Measurements from ENCODE around the gene GOLGA6L2.

GOLGA6L2 gene

DNA sequence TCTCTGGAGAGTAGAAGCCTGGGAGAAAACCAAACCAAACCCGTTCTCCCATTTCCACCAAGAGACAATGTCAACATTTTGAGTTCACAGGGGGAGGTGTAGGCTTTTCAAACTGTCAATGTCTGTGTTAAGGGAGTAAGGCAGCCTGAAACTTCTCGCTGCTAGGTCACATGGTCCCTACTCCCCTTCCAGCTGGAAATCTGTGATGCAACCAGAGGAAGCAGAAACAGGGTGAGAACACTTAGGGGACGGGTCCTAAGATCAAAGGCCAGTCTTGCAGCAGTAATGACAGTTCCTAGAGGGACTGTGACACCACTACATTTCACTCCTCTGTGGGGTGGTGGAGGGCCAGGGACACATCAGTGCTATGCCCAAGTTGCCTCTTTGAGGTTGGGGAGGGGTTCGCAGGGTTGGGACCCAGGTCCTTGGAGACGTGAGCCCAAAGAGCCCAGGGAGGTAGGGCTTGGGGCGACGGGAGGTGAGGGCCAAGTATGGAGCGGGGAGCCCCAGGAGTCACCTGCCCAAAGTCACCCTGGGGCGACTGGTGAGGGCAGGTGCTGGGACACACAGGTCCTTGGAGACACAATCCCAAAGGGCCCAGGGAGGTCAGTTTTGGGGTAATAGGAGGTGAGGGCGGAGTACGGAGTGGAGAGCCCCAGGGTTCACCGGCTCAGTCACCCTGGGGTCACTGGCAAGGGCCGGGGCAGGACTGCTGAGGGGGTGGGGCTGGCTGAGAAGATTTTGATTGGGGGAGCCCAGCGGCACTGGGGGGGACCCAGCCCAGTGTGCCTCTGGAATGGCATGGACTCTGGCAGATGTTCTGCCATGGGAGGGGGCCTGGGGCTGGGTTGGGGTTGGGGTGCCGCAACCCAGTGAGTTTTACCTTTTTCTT lies 582 bp downstream of the GOLGA6L2 start:
- H3K27ac ChIP-seq (ENCODE audit: low read length) = no peak overlapping the region
- no peak overlapping the region for H3K9ac ChIP-seq (ENCODE audit: low read depth, low read length)
- no peaks in the 10 kb centered on the region for H3K9me3 ChIP-seq (ENCODE audit: insufficient read depth, low read length, severe bottlenecking)
- no peak overlapping the region for H3K4me3 ChIP-seq (ENCODE audit: low read depth in 1 of 2, low read length in 2 of 2)
- no peaks in the 10 kb centered on the region for H3K4me1 ChIP-seq (ENCODE audit: insufficient read depth, low read length)
- no peak for ATAC-seq (ENCODE audit: insufficient read depth, low read depth)
- H3K4me2 ChIP-seq (ENCODE audit: insufficient read depth, low read length) = no peak overlapping the region
- H3K79me2 ChIP-seq (ENCODE audit: insufficient read depth, low read length) = no peaks in the 10 kb centered on the region
- no peak overlapping the region for H2AFZ ChIP-seq (ENCODE audit: low read depth, low read length)
- no peaks in the 10 kb centered on the region for H4K20me1 ChIP-seq (ENCODE audit: insufficient read depth, low read length)
- H3K27me3 ChIP-seq (ENCODE audit: insufficient read depth, low read length, poor library complexity) = no peaks in the 10 kb centered on the region
- H3K36me3 ChIP-seq (ENCODE audit: insufficient read depth, low read length) = no peaks in the 10 kb centered on the region
- no peak for DNase-seq
- TF ChIP-seq, protein P1, sequence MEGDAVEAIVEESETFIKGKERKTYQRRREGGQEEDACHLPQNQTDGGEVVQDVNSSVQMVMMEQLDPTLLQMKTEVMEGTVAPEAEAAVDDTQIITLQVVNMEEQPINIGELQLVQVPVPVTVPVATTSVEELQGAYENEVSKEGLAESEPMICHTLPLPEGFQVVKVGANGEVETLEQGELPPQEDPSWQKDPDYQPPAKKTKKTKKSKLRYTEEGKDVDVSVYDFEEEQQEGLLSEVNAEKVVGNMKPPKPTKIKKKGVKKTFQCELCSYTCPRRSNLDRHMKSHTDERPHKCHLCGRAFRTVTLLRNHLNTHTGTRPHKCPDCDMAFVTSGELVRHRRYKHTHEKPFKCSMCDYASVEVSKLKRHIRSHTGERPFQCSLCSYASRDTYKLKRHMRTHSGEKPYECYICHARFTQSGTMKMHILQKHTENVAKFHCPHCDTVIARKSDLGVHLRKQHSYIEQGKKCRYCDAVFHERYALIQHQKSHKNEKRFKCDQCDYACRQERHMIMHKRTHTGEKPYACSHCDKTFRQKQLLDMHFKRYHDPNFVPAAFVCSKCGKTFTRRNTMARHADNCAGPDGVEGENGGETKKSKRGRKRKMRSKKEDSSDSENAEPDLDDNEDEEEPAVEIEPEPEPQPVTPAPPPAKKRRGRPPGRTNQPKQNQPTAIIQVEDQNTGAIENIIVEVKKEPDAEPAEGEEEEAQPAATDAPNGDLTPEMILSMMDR (IDR thresholded peaks at IDR 0.05; ENCODE audit: borderline replicate concordance, extremely low read depth, low read length, poor library complexity, severe bottlenecking) = no peak
- TF ChIP-seq EZH2 (IDR thresholded peaks at IDR 0.05; ENCODE audit: borderline replicate concordance, low read depth, low read length, severe bottlenecking) = no peak

GRCh38 chr15:23444269-23444668 lies 2.8 kb downstream of the GOLGA6L2 start:
- H3K4me2 ChIP-seq (ENCODE audit: insufficient read depth, low read length) = no peak overlapping the region
- no peaks in the 10 kb centered on the region for H3K27me3 ChIP-seq (ENCODE audit: insufficient read depth, low read length, poor library complexity)
- H2AFZ ChIP-seq (ENCODE audit: low read depth, low read length) = no peak overlapping the region
- no peaks in the 10 kb centered on the region for H3K36me3 ChIP-seq (ENCODE audit: insufficient read depth, low read length)
- H3K9me3 ChIP-seq (ENCODE audit: insufficient read depth, low read length, severe bottlenecking) = no peaks in the 10 kb centered on the region
- no peak overlapping the region for H3K27ac ChIP-seq (ENCODE audit: low read length)
- no peak overlapping the region for H3K9ac ChIP-seq (ENCODE audit: low read depth, low read length)
- no peaks in the 10 kb centered on the region for H3K79me2 ChIP-seq (ENCODE audit: insufficient read depth, low read length)
- no peaks in the 10 kb centered on the region for H4K20me1 ChIP-seq (ENCODE audit: insufficient read depth, low read length)
- no peaks in the 10 kb centered on the region for H3K4me1 ChIP-seq (ENCODE audit: insufficient read depth, low read length)
- no peak for ATAC-seq (ENCODE audit: insufficient read depth, low read depth)
- no peak for DNase-seq
- TF ChIP-seq, protein P1 (IDR thresholded peaks at IDR 0.05; ENCODE audit: borderline replicate concordance, extremely low read depth, low read length, poor library complexity, severe bottlenecking) = no peak
- TF ChIP-seq EZH2 (IDR thresholded peaks at IDR 0.05; ENCODE audit: borderline replicate concordance, low read depth, low read length, severe bottlenecking) = no peak
- H3K4me3 ChIP-seq (ENCODE audit: low read depth in 1 of 2, low read length in 2 of 2) = no peak overlapping the region

DNA sequence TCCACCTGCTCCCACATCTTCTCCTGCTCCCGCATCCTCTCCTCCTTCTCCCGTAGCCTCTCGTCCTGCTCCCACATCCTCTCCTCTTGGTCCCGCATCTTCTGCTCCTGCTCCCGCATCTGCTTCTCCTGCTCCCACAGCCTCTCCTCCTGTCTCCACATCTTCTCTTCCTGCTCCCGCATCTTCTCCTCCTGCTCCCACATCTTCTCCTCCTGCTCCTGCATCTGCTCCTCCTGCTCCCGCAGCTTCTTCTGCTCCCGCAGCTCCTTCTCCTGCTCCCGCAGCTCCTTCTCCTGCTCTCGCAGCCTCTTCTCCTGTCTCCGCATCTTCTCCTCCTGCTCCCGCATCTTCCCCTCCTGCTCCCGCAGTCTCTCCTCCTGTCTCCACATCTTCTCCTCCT lies 5.8 kb downstream of the GOLGA6L2 start:
- no peak for DNase-seq
- no peak overlapping the region for H3K9ac ChIP-seq (ENCODE audit: low read depth, low read length)
- no peak overlapping the region for H2AFZ ChIP-seq (ENCODE audit: low read depth, low read length)
- H4K20me1 ChIP-seq (ENCODE audit: insufficient read depth, low read length) = no peaks in the 10 kb centered on the region
- H3K27ac ChIP-seq (ENCODE audit: low read length) = no peak overlapping the region
- no peaks in the 10 kb centered on the region; the same call in 1 of the 2 replicates for H3K4me1 ChIP-seq (ENCODE audit: insufficient read depth, low read length)
- H3K4me2 ChIP-seq (ENCODE audit: insufficient read depth, low read length) = no peak overlapping the region
- no peaks in the 10 kb centered on the region for H3K9me3 ChIP-seq (ENCODE audit: insufficient read depth, low read length, severe bottlenecking)
- no peaks in the 10 kb centered on the region for H3K79me2 ChIP-seq (ENCODE audit: insufficient read depth, low read length)
- H3K4me3 ChIP-seq (ENCODE audit: low read depth in 1 of 2, low read length in 2 of 2) = no peak overlapping the region
- ATAC-seq (ENCODE audit: insufficient read depth, low read depth) = no peak
- no peaks in the 10 kb centered on the region for H3K36me3 ChIP-seq (ENCODE audit: insufficient read depth, low read length)
- H3K27me3 ChIP-seq (ENCODE audit: insufficient read depth, low read length, poor library complexity) = no peaks in the 10 kb centered on the region
- TF ChIP-seq EZH2 (IDR thresholded peaks at IDR 0.05; ENCODE audit: borderline replicate concordance, low read depth, low read length, severe bottlenecking) = no peak
- TF ChIP-seq, protein P1 (IDR thresholded peaks at IDR 0.05; ENCODE audit: borderline replicate concordance, extremely low read depth, low read length, poor library complexity, severe bottlenecking) = no peak

Data from DND-41 (cell line).